Sigmoid colon (tissue), 4 donors: ENCODE measurements around the gene DDA1.

ENCODE experiments used
- EP300 ChIP-seq, 4 donors: sonication (generic); formaldehyde crosslinking; IDR thresholded peaks; one replicate each; pipeline ENCODE4 v1.6.1; 2017; ENCODE audit warnings: antibody characterized with exemption in 4 of 4
- POLR2A ChIP-seq, 2 donors: fragments of 450-650 bp; IDR thresholded peaks; one replicate each; pipeline ENCODE4 v1.6.1; 2016; ENCODE audit warnings: antibody characterized with exemption in 2 of 2, mild to moderate bottlenecking in 2 of 2, moderate library complexity in 2 of 2
- TF ChIP-seq, protein P1 (sequence below), 4 experiments: fragments of 450-650 bp in 3 of 4; fragments of 200-600 bp in 1 of 4; IDR thresholded peaks; one replicate each; pipeline ENCODE4 v1.5.1; 2016 to 2019; ENCODE audit warnings: antibody characterized with exemption in 4 of 4, mild to moderate bottlenecking in 3 of 4, moderate library complexity in 2 of 4

DNA sequence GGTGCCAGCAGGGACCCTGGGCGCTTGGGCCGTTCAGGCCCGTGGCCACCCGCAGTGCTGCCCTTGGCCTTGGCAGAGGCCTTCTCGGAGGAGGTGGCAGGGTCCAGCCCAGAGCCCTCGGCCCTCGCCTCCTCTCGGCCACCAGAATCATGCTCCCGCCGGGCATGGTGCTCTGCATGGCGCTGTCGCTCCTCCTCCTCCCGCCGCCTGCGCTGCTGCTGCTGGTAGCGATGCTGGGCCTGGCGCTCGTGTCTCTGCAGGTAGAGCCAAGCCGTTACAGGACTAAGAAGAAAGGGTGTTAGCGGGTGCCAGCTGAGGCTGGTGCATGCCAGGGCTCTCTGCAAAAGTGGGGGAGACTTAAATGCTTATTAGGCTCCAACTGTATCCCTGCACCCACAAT lies 15.8 kb downstream of the DDA1 start:
- TF ChIP-seq, protein P1, sequence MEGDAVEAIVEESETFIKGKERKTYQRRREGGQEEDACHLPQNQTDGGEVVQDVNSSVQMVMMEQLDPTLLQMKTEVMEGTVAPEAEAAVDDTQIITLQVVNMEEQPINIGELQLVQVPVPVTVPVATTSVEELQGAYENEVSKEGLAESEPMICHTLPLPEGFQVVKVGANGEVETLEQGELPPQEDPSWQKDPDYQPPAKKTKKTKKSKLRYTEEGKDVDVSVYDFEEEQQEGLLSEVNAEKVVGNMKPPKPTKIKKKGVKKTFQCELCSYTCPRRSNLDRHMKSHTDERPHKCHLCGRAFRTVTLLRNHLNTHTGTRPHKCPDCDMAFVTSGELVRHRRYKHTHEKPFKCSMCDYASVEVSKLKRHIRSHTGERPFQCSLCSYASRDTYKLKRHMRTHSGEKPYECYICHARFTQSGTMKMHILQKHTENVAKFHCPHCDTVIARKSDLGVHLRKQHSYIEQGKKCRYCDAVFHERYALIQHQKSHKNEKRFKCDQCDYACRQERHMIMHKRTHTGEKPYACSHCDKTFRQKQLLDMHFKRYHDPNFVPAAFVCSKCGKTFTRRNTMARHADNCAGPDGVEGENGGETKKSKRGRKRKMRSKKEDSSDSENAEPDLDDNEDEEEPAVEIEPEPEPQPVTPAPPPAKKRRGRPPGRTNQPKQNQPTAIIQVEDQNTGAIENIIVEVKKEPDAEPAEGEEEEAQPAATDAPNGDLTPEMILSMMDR (IDR thresholded peaks at IDR 0.05), result no peak
- TF ChIP-seq POLR2A (IDR thresholded peaks at IDR 0.05), result no peak
- TF ChIP-seq EP300 (IDR thresholded peaks at IDR 0.05), result no peak
